ENCODE results near the gene GPR107. TPM values are rescaled to one million over a fixed set of nuclear protein-coding genes. Genes with fewer than 3 reads are reported as not detected.

GPR107 gene
- total RNA-seq, 1 donor: 19.8 TPM

DNA sequence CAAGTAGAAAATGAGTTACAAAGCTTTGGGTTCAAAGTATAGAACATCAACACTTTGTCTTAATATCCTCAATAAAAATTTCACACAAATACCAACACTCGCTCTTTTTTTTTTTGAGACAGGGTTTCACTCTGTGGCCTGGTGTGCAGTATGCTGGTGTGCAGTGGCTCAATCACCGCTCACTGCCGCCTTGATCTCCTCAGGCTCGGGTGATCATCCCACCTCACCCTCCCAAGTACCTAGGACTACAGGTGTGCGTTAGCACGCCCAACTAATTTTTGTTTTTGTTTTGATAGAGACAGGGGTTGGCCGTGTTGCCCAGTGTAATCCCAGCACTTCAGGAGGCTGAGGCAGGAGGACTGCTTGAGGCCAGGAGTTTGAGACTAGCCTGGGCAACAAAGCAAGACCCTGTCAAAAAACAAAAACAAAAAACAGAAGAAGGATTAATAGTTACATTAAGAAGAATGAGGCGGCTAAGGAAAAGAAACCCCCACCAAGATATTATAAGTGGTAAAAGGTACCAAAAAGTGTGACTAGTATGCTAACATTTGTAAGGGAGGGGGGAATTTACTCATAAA is 31.1 kb upstream of the GPR107 start:
- Histone ChIP-seq H3K4me1 (ENCODE audit: insufficient read depth, low read length) (peaks cover 65% of the 10 kb centered on the region), H3K9me3 (ENCODE audit: low read depth, low read length) (no peaks in the 10 kb centered on the region), H3K4me3 (ENCODE audit: low read length) (no peak overlapping the region), H3K27me3 (ENCODE audit: insufficient read depth, low read length) (no peaks in the 10 kb centered on the region)

DNA sequence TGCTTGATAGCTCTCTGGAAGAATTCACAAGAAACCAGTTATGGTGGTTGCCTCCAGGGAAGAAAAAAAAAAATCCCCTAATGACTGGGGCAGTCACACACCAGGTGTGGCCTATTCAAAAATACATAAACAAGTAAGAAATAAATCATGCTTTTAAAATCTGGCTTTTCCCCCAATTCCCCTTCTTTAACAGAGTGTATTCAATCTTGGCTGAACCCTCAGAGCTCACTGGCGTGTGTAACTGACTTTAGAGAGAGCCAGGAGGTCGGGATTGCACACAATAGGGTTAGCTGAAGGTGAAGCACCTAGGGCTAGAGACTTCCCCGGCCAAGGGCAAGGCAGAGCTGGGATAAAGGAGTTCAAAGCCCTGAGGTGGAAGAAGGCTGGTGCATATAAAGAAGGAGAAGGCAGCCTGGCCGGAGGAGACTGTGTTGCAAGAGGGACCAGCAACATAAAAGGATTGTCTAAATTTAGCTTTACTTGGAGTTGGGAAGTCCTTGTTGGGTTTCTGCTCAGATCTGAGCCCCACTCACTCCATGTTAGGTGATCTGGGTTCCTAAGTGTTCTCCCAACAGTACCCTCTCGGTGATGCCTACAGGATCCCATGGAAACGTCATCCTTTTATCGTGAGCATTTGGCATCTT is 30.4 kb upstream of the GPR107 start:
- peaks cover 69% of the 10 kb centered on the region for H3K4me1 ChIP-seq (ENCODE audit: insufficient read depth, low read length)
- no peaks in the 10 kb centered on the region for H3K9me3 ChIP-seq (ENCODE audit: low read depth, low read length)
- no peak overlapping the region for H3K4me3 ChIP-seq (ENCODE audit: low read length)
- no peaks in the 10 kb centered on the region for H3K27me3 ChIP-seq (ENCODE audit: insufficient read depth, low read length)

DNA sequence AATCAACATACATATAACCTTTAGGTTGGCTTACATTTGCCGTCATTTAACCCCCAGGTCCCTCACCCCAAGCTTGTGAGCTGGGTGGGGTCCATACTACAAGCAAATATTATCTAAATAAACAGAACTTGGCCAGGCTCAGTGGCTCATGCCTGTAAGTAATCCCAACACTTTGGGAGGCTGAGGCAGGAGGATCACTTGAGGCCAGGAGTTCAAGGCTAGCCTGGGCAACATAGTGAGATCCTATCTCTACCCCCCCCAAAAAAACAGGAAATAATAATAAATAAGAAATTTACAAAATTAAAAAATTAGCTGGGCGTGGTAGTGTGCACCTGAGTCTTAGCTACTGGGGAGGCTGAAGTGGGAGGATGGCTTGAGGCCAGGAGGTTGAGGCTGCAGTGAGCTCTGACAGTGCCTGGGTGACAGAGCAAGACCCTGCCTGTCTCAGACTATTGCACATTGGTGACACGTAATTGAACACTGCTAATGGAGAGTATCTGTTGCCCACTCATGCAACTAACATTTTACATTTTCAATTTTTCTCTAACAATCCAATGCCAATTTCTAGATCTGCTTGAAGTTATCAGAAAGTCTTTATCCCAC is 29.6 kb upstream of the GPR107 start:
- no peaks in the 10 kb centered on the region for H3K9me3 ChIP-seq (ENCODE audit: low read depth, low read length)
- no peak overlapping the region for H3K4me3 ChIP-seq (ENCODE audit: low read length)
- H3K27me3 ChIP-seq (ENCODE audit: insufficient read depth, low read length): no peaks in the 10 kb centered on the region
- H3K4me1 ChIP-seq (ENCODE audit: insufficient read depth, low read length): peaks cover 71% of the 10 kb centered on the region

DNA sequence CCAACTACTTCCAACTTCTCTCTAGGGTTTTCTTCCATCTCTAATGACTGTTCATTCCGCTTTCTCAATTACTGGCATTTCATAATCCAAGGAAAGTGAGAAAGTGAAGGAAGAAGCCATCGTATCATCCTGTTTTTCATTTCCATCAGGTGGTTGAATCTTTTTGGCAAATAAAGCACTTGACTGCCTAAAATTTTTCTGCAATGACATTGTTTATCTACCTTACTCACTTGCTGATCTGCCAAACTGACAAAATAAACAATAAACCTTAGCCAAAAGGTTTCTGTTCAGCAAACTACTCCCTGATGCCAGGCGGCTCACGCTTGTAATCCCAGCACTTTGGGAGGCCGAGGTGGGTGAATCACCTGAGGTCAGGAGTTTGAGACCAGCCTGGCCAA is 29.1 kb upstream of the GPR107 start:
- Histone ChIP-seq H3K27me3 (ENCODE audit: insufficient read depth, low read length) (no peaks in the 10 kb centered on the region), H3K4me1 (ENCODE audit: insufficient read depth, low read length) (peaks cover 76% of the 10 kb centered on the region), H3K9me3 (ENCODE audit: low read depth, low read length) (no peaks in the 10 kb centered on the region), H3K4me3 (ENCODE audit: low read length) (no peak overlapping the region)

DNA sequence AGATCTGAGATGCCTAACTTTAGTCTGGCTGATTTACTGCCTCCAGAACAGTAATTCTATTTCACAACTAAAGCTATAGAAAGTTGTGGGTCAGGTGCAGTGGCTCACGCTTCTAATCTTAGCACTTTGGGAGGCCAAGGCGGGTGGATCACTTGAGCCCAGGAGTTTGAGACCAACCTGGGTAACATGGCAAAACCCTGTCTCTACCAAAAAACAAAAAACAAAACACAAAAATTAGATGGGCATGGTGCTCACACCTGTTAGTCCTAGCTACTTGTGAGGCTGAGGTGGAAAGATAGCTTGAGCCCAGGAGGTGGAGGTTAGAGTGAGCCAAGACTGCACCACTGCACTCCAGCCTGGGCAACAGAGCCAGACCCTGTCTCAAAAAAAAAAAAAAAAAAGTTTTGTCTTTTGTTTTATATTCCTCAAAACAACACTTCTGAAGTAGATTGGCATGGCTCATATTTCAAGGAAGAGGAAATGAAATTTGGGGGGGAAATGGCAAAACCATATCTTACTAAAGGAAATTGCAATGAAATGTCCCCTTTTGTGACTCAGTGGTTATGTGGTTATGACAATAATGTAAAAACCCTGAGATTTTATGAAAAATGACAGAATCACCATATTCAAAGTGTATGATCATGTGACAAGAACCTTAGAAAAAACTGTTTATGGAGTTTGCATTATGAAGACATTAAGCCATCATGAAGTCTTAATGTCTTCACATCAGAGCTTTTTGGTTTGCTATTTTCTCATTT is 26.9 kb upstream of the GPR107 start:
- H3K4me3 ChIP-seq (ENCODE audit: low read length): no peak overlapping the region
- H3K27me3 ChIP-seq (ENCODE audit: insufficient read depth, low read length): no peaks in the 10 kb centered on the region
- H3K9me3 ChIP-seq (ENCODE audit: low read depth, low read length): no peaks in the 10 kb centered on the region
- peaks cover 95% of the 10 kb centered on the region for H3K4me1 ChIP-seq (ENCODE audit: insufficient read depth, low read length)

DNA sequence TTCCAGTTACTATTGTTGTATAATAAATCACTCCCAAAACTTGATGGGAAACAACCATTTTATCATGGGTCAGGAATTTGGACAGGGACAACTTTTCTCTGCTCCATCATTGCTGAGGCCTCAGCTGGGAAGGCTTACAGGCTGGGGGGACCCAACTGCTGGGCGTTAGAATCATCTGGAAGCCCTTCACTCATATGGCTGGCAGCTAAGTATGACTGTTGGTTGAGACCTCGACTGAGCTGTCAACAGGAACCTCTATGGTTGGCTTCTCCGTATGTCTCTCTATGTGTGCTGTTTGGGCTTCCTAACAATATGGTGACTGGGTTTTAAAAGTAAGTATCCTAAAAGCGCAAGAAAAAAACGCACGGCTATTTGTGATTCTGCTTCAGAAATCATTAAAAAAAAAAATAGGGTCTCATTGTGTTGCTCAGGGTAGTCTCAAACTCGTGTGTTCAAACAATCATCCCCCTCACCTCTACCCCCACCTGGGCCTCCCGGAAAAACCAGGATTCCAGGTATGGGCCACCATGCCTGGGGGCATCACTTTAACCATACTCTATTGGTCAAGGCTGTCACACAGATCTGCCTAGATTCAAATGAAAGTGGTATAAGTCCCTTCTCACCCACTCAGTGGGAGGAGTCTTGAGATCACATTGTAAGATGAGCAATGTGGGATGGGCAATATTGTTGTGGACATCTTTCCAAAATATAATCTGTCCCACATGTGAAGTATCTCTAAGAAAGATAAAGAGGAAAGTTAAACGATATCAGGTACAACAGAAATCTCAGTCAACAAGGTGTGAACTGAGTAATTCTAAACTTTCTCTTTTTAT is 26.0 kb upstream of the GPR107 start:
- Histone ChIP-seq H3K27me3 (ENCODE audit: insufficient read depth, low read length) (no peaks in the 10 kb centered on the region), H3K4me3 (ENCODE audit: low read length) (no peak overlapping the region), H3K9me3 (ENCODE audit: low read depth, low read length) (no peaks in the 10 kb centered on the region), H3K4me1 (ENCODE audit: insufficient read depth, low read length) (peaks cover 94% of the 10 kb centered on the region)

DNA sequence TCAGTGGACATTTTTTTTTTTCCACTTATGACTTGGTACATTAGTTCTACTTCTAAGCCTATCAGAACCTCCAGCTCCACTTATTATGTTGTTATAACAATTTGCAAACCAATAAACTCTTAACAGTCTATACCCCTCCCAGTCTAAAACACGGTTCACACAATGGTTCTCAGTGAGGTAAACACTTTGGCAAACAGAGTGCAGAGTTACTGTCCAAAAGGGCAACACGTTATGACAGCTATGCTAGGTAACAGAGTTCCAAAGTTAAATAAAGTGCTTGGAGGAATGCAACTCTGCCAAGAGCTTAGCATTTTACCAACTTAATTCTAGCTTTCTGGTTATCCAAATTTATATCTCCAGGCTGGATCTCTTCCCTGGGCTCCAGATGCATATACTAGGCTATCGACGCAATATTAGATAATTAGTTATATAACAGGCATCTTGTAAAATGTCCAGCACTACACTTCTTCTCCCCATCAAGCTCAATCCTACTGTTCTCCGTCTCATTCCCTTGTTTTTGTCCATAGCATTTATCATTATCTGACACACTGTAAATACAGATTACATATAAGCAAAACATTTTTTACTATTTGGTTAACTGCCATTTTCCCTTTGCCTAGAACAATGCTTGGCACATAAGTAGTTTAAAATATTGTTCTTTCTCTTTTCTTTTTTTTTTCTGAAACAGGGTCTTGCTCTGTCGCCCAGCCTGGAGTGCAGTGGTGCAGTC is 25.0 kb upstream of the GPR107 start:
- H3K27me3 ChIP-seq (ENCODE audit: insufficient read depth, low read length): no peaks in the 10 kb centered on the region
- no peak overlapping the region for H3K4me3 ChIP-seq (ENCODE audit: low read length)
- no peaks in the 10 kb centered on the region for H3K9me3 ChIP-seq (ENCODE audit: low read depth, low read length)
- peaks cover 92% of the 10 kb centered on the region for H3K4me1 ChIP-seq (ENCODE audit: insufficient read depth, low read length)

DNA sequence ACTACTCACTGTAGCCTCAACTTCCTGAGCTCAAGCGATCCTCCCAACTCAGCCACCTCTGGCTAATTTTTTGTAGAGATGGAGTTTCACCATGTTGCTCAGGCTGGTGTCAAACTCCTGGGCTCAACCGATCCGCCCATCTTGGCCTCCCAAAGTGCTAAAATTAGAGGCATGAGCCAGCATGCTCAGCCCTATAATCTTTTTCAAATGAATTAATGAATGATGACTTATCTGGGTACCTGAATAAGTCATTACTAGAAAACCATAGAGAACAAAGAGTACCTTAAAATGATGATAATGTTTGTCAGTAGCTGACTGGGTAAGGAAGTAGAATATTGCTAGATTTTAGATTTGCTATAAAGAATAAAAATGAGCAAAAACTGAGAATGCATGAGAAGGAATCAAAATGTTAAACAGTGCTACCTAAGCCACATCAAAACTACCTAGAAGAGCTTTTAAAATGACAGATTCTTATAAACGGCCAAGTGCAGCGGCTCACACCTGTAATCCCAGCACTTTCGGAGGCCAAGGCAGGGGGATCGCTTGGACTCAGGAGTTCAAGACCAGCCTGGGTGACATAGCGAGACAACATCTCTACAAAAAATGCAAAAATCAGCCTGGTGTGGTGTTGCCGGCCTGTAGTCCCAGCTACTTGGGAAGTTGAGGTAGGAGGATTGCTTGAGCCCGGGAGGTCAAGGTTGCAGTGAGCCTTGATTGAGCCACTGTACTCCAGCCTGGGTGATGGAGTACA is 24.3 kb upstream of the GPR107 start:
- no peak overlapping the region for H3K4me3 ChIP-seq (ENCODE audit: low read length)
- H3K9me3 ChIP-seq (ENCODE audit: low read depth, low read length): no peaks in the 10 kb centered on the region
- H3K27me3 ChIP-seq (ENCODE audit: insufficient read depth, low read length): no peaks in the 10 kb centered on the region
- H3K4me1 ChIP-seq (ENCODE audit: insufficient read depth, low read length): peaks cover 92% of the 10 kb centered on the region

DNA sequence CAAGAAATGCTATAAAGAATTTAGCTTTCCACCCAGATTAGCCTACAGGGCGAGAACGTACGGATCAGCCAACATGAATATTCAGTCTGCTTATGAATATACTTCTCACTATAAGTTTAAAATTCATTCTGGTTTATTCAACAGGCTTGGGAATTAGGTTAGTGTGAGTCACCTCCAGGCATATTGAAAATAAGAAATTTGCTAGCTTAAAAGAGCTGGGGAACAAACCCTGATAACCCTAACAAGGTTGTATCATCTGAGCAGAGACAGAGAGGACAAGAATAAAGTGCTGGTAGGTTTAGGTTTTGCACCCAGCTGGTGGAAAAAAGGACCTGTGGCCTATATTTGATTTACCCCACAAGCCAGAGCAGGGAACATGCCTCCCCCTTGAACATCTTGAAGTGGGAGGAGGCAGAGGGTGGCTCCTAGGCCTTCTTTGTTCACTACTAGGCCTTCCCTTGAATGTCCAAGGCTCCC is 23.0 kb upstream of the GPR107 start:
- no peaks in the 10 kb centered on the region for H3K27me3 ChIP-seq (ENCODE audit: insufficient read depth, low read length)
- no peaks in the 10 kb centered on the region for H3K9me3 ChIP-seq (ENCODE audit: low read depth, low read length)
- no peak overlapping the region for H3K4me3 ChIP-seq (ENCODE audit: low read length)
- H3K4me1 ChIP-seq (ENCODE audit: insufficient read depth, low read length): peaks cover 93% of the 10 kb centered on the region

DNA sequence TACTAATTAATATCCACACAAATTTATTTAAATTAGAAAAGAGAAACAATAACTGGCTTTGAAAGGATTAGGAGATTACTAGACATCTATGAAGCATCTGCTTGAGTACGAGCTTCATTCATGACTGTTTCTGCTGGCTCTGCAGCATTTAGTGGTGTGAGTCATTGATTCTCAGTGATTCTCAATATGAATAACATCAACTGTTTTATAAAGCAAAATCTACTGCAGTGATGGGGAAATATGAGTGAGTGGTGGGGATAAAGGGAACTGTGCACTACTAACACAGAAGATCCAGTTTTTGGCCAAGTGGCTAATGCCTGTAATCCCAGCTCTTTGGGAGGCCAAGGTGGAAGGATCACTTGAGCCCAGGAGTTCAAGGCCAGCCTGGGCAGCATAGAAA is 19.1 kb upstream of the GPR107 start:
- no peaks in the 10 kb centered on the region for H3K9me3 ChIP-seq (ENCODE audit: low read depth, low read length)

DNA sequence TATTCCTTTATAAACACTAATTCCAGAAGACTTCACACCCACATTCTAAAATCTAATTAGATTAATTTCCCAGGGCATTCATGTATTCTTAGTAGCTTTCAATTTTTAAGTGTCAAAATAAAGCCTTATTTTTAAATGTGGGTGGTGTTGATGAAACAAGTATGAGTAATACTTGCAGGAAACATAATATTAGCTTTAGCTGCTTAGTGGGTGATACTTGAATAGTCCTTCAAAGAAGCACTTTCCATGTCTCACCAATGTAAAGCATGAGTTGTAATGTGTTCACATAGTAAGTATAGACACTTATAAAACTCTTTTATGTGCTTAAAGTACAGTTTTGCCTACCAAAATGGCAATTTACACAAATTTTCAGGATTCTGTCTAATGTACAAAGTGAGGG is 17.6 kb upstream of the GPR107 start:
- Histone ChIP-seq H3K4me3 (ENCODE audit: low read length) (no peak overlapping the region), H3K4me1 (ENCODE audit: insufficient read depth, low read length) (peaks cover 84% of the 10 kb centered on the region), H3K9me3 (ENCODE audit: low read depth, low read length) (no peaks in the 10 kb centered on the region), H3K27me3 (ENCODE audit: insufficient read depth, low read length) (no peaks in the 10 kb centered on the region)

More for the DNA sequence above, 19.1 kb upstream of the GPR107 start:
- Histone ChIP-seq H3K4me3 (ENCODE audit: low read length) (no peak overlapping the region), H3K4me1 (ENCODE audit: insufficient read depth, low read length) (peaks cover 86% of the 10 kb centered on the region), H3K27me3 (ENCODE audit: insufficient read depth, low read length) (no peaks in the 10 kb centered on the region)

DNA sequence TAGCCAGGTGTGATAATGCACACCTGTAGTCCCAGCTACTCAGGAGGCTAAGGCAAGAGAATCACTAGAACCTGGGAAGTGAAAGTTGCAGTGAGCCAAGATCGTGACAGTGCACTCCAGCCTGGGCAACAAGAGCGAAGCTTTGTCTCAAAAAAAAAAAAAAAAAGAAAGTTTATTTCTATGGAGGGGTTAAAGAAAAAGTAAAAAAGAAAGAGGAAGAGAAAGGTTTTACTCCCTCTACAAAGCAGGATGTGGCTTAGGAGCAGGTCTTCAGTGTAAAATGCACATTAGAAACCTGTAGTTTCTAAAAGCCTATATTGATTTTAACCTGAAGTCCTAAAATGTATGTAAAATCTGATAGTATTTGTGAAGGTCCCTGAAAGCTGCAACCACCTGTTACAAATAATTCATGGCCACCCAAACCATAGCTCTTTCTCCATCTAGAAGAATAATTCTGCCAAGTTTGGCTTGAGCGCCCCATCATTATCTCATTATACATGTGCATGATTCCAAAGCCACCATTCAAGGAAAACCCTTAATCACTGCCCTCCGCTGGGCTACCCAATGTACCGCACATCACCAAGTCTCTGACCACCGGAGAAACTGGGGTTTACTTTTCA is 14.1 kb upstream of the GPR107 start:
- H3K4me3 ChIP-seq (ENCODE audit: low read length): peak overlapping the region; percentile 22
- no peaks in the 10 kb centered on the region for H3K27me3 ChIP-seq (ENCODE audit: insufficient read depth, low read length)
- no peaks in the 10 kb centered on the region for H3K9me3 ChIP-seq (ENCODE audit: low read depth, low read length)
- peaks cover 69% of the 10 kb centered on the region for H3K4me1 ChIP-seq (ENCODE audit: insufficient read depth, low read length)

DNA sequence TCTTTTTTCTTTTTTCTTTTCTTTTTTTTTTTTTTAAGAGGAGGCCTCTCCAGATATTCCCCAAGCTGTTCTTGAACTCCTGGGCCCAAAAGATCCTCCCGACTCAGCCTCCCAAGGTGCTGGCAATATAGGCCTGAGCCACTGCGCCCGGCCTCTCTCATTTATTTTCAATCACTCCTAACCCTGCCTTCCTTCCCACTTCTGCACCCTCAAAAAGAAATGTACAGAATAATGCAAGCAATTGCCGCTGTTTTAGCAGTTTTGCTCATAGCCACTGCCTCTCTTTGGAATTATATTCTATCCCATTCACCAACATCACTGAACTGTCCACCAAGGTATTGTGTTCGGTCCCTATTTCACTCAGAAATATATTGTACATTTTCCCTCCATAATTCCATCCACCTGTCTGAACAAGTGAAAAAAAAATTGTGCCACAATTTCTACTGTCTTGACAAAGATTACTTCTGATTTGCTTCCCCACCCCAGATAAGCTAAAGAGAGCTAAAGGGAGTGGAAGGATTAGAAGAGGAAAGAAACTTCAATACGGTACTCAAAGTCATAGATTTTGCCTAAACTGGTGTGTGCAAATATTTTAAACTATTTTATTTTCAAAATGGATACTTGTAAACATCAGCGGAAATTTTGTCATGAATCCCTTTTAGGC is 12.6 kb upstream of the GPR107 start:
- Histone ChIP-seq H3K4me1 (ENCODE audit: insufficient read depth, low read length) (peaks cover 72% of the 10 kb centered on the region), H3K4me3 (ENCODE audit: low read length) (peak overlapping the region; percentile 89), H3K9me3 (ENCODE audit: low read depth, low read length) (no peaks in the 10 kb centered on the region), H3K27me3 (ENCODE audit: insufficient read depth, low read length) (no peaks in the 10 kb centered on the region)

Measured in mononuclear cell (primary cell).